ENCODE data around the gene THSD4.

The THSD4 gene

GRCh38 chr15:71807125-71807629 lies 691.9 kb downstream of the THSD4 start:
- DNase-seq, result no peak

DNA sequence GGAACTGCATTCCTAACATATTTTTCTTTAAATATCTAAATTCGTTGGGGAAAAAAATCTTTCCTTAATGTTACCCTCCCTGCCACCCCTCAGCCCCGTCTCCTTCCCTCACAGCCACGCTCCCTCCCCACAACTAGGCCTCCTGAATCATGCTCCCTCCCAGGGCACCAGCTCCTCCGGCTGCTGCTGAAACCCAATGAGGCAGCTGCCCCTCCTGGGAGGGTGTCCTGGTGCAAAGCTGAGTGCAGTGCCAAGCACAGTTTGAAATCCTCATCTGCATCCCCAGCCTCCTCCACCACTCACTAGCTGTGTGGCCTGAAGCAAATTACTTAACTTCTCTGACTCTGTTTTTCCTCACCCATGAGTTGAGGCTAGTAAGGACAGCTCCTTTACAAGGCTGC lies 692.4 kb downstream of the THSD4 start:
- DNase-seq, result no peak

DNA sequence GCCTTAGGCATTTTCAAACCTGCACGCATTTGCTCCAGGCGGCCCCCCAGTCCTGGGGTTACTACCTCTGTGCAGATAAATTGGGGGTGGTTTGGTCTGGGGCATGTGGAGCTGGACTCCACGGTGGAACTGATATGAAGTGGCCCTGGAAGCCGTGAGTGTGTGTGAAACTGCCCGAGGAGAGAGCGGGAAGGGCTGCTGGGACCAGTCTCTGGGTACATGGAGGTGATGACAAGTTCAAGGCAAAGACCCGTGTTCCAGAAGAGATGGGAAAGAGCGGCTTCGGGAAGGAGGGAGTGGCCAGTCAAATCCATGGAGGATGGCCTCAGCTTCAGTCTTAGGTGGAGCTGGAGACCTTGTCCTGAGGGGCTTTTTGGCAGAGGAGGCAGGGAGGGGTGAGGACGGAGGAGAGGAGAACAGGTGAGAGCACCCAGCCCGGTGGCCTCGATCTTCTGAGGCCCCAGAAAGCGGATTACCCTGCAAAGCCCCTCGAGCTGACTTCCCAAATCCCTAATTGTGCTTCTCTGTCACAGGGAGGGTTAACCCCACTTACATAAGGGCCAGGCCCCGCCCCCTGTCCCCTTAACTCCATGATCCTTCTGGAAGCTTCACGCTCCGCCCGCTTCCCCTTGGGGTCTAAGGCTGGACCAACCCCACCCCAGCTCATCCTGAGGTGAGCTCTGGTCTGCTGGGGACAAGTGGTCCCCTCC lies 693.2 kb downstream of the THSD4 start:
- DNase-seq, result no peak

GRCh38 chr15:71809346-71809745 lies 694.1 kb downstream of the THSD4 start:
- no peak for DNase-seq

- DNase-seq, result no peak
Measured at GRCh38 chr15:71810256-71811035, 695.2 kb downstream of the THSD4 start, which contains the start of gene NR2E3. TSS of gene NR2E3 (plus strand) at chr15:71810554. CDS start at chr15:71810744, 190 bp downstream.

DNA sequence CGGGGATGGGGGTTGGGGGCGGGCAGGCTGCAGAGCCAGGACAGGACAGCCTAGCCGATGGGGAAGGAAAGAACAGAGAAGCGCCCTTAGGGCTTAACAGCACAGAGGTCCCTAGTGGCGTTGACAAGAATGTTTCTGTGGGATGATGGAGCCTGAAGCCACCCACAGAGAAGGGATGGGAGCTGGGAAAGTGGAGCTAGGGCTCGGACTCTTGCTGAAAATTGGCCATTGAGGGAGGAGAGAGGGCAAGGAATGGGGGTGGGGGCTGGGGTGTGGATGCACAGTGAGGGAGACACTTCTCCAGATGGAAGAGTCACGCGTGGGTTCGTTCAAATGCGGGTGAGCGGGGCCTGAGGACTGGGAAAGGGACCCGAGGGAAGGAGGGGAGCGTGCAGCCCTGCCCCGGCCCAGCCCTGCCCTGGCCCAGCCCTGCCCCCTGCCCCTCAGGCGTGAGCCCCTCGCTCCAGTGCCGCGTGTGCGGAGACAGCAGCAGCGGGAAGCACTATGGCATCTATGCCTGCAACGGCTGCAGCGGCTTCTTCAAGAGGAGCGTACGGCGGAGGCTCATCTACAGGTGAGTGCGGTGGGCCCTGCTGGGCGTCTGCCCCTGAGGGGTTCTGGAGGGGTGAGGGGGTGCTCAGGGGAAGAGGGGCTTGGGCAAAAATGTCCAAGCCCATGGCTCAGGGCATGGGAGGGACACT lies 695.9 kb downstream of the THSD4 start:
- no peak for DNase-seq

DNA sequence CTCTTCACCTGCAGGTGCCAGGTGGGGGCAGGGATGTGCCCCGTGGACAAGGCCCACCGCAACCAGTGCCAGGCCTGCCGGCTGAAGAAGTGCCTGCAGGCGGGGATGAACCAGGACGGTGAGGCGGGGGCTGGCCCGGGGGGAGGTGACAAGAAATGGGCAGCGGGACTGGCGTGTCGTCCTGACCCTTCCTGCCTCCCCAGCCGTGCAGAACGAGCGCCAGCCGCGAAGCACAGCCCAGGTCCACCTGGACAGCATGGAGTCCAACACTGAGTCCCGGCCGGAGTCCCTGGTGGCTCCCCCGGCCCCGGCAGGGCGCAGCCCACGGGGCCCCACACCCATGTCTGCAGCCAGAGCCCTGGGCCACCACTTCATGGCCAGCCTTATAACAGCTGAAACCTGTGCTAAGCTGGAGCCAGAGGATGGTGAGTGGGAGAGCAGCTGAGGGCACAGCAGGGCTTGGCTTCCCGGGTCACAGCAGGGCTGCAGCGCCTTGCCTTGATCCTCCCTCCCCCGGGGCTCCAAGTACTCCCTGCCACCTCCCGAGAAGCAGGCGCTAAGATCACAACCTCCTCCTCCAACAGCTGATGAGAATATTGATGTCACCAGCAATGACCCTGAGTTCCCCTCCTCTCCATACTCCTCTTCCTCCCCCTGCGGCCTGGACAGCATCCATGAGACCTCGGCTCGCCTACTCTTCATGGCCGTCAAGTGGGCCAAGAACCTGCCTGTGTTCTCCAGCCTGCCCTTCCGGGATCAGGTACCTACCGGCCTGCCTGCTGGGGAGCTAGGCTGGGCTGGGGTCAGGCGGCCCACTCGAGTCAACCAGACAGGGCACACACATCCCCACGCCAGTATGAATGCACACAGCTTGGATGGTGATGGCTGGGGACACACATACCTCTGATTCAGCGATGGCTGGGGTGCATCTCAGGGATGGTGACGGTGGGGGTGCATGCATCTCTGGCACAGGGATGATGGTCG lies 696.8 kb downstream of the THSD4 start:
- DNase-seq, result no peak

- no peak for DNase-seq
Measured at GRCh38 chr15:71812966-71813722, 697.9 kb downstream of the THSD4 start.

DNA sequence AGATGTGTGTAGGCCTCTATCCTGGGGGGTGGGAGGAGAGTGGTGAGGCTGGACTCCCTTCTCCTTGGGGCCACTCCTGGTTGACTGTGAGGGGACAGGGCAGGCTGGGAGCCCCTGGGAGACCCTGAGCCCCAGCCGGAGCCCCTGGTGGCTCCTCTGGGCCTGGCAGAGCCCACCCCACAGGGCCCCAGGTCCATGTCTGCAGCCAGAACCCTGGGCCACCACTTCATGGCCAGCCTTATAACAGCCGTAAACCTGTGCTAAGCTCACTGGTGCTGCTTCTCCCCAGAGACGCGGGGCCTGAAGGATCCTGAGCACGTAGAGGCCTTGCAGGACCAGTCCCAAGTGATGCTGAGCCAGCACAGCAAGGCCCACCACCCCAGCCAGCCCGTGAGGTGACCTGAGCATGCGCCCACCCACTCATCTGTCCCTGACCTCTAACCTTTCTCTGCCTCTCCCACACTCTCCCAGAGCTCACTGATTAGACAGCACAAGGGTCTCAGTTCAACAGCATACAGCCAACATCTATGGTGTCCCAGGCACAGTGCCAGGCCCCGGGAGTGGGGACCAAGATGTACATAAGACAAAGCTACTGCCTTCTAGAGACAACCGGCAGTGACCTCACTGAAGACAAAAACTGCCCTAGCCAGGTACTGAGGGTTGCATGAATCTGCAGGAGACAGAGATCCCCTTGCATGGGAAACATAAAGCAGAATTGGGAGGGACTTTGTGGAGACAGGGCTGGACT lies 698.6 kb downstream of the THSD4 start:
- no peak for DNase-seq

DNA sequence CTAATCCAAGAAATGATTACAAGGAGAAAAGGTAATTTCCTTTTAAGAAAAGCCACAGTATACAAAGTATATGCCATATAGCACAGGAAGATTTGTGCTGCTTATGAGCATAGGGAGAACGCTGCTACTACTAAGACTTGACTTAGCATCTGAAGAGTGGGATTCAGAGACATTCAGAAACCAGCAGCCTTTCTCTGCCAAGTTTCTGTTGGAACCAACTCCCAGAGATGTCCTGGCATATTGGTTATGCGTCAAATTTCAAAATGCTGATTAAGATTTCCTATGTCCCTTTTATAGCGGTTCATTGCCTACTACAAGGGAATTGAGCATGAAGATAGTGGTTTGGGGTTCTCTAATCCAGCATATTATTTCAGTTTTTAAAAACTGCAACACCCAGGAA lies 700.0 kb downstream of the THSD4 start:
- DNase-seq, result no peak

DNA sequence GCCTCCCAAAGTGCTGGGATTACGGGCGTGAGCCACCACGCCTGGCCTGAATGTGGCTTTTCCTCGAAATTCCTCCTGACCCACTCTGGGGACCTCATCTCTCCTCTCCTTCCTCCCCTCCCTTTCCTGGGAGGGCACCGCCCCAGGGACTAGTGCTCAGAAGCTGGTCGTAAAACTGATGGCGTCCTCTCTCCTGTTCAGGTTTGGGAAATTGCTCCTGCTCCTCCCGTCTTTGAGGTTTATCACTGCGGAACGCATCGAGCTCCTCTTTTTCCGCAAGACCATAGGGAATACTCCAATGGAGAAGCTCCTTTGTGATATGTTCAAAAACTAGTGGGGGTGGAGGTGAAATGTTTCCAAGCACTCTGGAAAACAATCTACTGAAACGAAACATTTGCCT lies 702.1 kb downstream of the THSD4 start:
- no peak for DNase-seq

- no peak for DNase-seq
Measured at GRCh38 chr15:71820127-71820526, 704.9 kb downstream of the THSD4 start.

DNA sequence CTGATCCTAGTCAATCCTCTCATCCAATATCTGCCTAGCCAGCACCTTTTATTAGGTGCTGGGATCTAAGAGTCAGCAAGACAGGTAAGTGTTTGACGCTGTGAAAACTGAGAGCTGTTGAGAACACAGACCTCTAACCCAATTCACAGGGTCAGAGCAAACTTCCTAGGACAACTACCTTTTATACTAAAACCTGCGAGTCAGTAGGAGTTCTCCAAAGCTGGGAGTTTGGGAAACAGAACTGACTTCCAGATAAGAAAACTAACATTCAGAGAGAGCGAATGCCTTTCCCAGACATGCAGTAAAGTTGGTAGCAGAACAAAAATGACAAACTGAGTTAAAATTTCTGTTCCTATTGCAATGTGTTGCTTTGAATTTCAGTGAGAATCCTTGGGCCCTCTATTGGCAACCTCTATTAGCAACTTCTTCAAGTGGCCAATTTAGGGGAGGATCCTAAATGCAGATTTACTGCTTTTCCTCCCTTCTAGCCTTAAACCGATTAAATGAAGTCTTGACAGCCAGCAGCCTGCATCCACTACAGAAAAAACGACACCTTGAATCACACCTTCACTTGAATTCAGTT lies 706.4 kb downstream of the THSD4 start:
- no peak for DNase-seq

GRCh38 chr15:71822890-71823630 lies 707.8 kb downstream of the THSD4 start:
- no peak for DNase-seq

DNA sequence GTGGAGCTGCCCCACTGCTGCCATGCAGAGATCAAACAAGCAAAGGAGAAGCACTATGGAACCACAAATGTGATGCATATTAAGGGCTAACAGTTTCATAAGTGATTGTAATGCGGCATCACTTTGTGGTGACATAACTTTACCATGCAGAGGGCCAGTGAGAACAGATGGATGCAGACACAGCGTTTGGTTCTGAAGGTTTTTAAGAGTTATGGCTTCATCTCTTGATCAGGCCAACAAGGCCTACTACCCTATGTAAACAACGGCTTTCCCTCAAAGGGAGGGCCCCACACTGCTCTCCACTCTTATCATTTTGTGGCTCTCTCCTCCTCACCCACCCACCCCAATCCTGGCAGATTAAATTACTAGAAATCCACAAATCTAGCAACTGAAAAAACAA lies 708.5 kb downstream of the THSD4 start:
- no peak for DNase-seq

DNA sequence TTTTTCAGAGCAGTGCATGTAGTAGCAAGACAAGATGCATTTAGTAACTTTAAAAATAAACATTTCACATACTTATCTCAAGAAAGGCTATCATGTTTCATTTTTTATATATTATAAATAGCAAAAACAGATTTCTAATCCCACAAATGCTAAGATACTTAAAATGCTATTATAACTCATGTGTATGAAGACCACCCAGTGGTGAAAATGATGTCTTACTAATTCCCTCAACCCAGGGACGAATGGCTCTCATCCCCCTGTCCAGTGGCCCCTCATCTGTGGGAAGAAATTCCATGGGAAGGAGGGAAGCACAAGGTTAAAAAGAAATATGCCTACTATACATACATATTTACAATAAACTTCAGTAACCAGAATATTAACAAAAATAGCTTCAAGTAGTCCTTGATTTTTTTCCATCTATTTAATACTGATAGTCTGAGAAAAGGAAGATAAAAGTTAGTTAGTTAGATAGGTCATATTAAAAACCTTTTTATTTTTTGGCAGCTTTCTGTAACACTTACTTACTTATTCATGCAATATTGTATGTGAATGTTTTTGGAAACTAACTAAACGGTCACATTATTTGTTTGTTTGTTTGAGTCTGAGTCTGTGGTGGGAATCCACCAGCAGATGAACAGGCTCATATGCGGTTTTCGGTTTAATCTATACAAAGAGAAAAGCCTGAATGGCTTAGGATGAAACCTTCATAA lies 709.9 kb downstream of the THSD4 start:
- DNase-seq, result no peak

GRCh38 chr15:71826196-71826595 lies 710.9 kb downstream of the THSD4 start:
- no peak for DNase-seq

DNA sequence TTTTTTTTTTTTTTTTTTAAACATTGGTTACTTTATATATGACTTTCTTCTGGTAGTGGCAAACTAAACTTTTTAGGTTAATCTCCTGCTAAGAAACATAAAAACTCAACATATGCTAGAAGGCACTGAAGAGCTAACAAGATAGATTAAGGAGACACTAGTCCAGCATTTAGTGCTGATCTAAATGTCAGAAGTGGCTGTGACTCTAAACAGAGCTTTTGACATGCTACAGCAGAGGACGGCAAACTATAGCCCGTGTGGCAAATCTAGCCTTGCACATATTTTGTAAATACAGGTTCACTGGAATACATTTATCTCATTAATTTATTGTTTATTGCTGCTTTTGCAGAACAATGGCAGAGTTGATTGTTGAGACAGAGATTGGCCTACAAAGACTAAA lies 715.7 kb downstream of the THSD4 start:
- DNase-seq, result no peak
